Esophagus squamous epithelium (tissue), 4 donors: ENCODE results near the gene LMTK2.

Experiments
- CTCF ChIP-seq, 6 experiments: fragments of 450-650 bp in 4 of 6; fragments of 200-600 bp in 2 of 6; sonication (generic) in 2 of 6; IDR thresholded peaks; one replicate each; pipeline ENCODE4 v1.5.1; 2016 to 2019; ENCODE audit warnings: antibody characterized with exemption in 6 of 6, mild to moderate bottlenecking in 4 of 6, moderate library complexity in 4 of 6
- POLR2A ChIP-seq, 4 donors: fragments of 450-650 bp; IDR thresholded peaks; one replicate each; pipeline ENCODE4 v1.6.1; 2017; ENCODE audit warnings: antibody characterized with exemption in 4 of 4, mild to moderate bottlenecking in 4 of 4, moderate library complexity in 3 of 4

DNA sequence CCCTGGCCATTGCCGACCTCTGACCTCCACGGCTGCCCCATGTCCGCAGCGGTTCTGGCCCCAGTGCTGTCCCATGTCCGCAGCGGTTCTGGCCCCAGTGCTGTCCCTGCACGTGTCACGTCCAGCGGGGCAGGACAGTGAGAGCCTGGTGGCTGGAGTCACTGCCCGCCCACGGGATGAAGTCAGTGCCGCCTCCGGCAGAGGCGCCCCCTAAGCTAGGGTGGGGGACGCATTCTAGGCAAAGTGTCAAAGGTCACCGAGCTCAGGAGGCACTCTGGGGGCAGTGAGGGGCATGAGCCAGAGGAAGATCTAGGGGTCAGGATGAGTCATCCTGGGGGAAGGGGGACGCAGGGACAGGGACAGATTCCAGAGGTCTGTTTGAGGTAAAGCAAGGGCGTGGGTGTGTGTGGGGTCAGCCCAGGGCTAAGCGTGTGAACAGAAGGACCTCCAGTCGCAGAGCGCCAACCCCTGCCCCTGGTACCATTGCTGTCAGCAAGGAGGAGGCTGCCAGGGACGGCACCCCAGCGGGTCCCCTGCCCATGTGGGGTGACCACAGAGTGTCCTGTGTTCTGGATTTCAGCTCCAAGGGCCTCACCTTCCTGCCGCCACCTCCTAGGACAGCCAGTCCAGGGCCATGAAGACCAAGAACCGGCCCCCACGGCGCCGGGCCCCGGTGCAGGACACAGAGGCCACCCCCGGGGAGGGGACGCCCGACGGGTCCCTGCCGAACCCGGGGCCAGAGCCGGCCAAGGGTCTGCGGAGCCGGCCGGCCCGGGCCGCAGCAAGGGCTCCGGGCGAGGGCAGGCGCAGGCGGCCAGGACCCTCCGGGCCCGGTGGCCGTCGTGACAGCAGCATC lies 105.2 kb downstream of the LMTK2 start:
- TF ChIP-seq CTCF (IDR thresholded peaks at IDR 0.05) (no peak), POLR2A (IDR thresholded peaks at IDR 0.05) (no peak)
